ENCODE data around the gene SDHB. TPM values are rescaled to one million over a fixed set of nuclear protein-coding genes. Genes with fewer than 3 reads are reported as not detected.

SDHB gene
- total and polyA plus RNA-seq, 9 donors: 83.6 to 118 (median 93.5) TPM

DNA sequence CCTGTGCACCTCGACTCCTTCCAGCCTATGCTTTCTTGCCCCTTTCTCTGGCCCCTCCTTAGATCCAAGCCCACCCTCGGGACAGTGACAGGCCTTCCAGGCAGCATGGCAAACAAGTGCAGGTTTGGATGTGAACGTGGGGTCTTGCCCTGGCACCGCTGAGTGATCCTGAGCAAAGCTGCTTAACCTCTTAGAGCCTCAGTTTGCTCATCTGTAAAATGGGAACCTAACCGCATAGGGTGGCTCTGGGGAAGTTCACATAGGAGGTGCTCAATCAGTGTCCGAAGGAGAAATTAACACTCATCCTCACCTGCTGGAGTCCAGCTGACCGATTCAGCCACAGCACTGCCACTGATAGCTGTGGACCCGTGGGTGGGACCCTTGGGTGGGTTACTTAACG is 80.6 kb downstream of the SDHB start:
- Histone ChIP-seq H3K27ac (ENCODE audit: low read length) (no peak overlapping the region), H3K36me3 (ENCODE audit: control insufficient read depth, insufficient read depth, low read length) (peaks cover 19% of the 10 kb centered on the region), H3K9me3 (replicated peaks; ENCODE audit: control insufficient read depth, low read depth, low read length) (no peaks in the 10 kb centered on the region), H3K4me3 (ENCODE audit: low read length) (no peak overlapping the region), H3K27me3 (ENCODE audit: control insufficient read depth, insufficient read depth, low read length) (no peaks in the 10 kb centered on the region), H3K4me1 (ENCODE audit: control insufficient read depth, insufficient read depth, low read length) (peaks cover 58% of the 10 kb centered on the region)
- no peak for DNase-seq
- WGBS (ENCODE audit: insufficient coverage): 58% methylated on average over 5 of the region's 9 CpGs

DNA sequence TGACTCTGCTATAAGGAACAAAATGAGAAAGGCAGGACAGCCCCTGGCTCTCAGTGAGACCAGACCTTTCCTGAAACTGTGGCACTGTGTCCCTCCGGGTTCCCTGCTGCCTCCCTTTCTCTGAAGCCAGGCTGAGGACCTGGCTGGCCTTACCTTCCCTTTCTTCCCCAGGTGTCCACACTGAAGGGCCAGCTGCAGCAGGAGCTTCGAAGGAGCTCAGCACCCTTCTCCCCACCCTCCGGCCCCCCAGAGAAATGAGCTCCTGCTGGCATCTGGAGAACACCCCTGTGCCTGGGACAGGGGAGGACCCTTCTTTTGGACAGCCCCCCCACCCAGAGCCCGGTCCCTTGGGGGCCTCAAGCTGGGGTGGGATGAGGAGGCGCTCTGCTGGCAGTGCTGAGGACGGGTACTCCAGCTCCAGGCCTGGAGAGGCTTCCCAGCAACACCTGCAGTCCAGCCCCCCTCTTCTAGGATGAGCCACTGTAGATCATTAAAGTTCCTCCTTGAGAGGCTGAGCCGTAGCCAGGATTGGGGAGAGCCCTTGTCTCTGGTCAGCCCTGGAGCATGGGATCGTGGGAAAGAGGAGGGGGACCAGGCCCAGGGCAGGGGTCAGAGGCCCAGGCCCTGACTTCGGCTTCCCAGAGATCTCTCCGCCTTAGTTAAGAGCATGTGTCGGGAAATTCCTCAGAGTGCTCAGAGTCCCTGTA is 81.5 kb downstream of the SDHB start:
- no peaks in the 10 kb centered on the region for H3K9me3 ChIP-seq (replicated peaks; ENCODE audit: control insufficient read depth, low read depth, low read length)
- DNase-seq: no peak
- peaks cover 61% of the 10 kb centered on the region for H3K4me1 ChIP-seq (ENCODE audit: control insufficient read depth, insufficient read depth, low read length)
- H3K4me3 ChIP-seq (ENCODE audit: low read length): no peak overlapping the region
- H3K36me3 ChIP-seq (ENCODE audit: control insufficient read depth, insufficient read depth, low read length): peaks cover 26% of the 10 kb centered on the region
- no peak overlapping the region for H3K27ac ChIP-seq (ENCODE audit: low read length)
- WGBS (ENCODE audit: insufficient coverage): 38% methylated on average over 4 of the region's 11 CpGs
- H3K27me3 ChIP-seq (ENCODE audit: control insufficient read depth, insufficient read depth, low read length): no peaks in the 10 kb centered on the region

DNA sequence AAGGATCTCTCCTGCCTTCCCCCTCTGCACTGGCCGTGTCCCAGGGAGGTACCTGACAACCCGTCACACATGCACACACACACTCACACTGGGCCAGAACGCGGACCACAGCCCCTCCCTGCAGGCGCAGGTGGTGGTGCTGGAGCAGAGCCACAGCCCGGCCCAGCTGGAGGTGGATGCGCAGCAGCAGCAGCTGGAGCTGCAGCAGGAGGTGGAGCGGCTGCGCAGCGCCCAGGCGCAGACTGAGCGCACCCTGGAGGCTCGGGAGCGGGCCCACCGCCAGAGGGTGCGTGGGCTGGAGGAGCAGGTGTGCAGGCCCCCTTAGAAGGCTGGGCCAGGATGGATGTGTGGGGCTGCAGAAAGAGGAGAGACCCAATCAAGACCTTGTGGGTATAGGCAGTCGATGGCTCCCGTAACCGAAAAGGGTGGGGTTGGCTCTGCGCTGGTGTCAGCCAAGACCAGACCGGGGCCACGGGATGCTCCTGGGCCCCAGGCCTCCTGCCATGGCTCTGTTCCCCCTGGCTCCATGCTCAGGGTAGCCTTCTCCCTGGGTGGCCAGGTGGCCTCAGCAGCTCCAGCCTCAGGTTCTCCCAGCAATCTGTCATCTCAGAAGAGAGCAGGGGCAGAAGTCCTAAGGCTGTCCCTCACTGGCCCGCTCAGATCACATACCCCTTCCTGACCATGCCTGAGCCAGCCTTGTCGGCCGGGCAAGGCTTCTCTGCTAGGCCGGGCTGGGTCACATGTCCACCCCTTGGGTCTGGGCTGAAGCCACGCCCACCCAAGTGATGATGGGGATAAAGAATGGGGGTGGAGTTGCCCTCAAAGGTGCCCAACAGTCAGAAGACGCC is 82.3 kb downstream of the SDHB start:
- DNase-seq: peak; percentile 66
- Histone ChIP-seq H3K4me1 (ENCODE audit: control insufficient read depth, insufficient read depth, low read length) (peaks cover 61% of the 10 kb centered on the region), H3K4me3 (ENCODE audit: low read length) (no peak overlapping the region), H3K27me3 (ENCODE audit: control insufficient read depth, insufficient read depth, low read length) (no peaks in the 10 kb centered on the region), H3K27ac (ENCODE audit: low read length) (no peak overlapping the region), H3K36me3 (ENCODE audit: control insufficient read depth, insufficient read depth, low read length) (peaks cover 26% of the 10 kb centered on the region), H3K9me3 (replicated peaks; ENCODE audit: control insufficient read depth, low read depth, low read length) (no peaks in the 10 kb centered on the region)
- WGBS (ENCODE audit: insufficient coverage): 32% methylated on average over 27 of the region's 28 CpGs

DNA sequence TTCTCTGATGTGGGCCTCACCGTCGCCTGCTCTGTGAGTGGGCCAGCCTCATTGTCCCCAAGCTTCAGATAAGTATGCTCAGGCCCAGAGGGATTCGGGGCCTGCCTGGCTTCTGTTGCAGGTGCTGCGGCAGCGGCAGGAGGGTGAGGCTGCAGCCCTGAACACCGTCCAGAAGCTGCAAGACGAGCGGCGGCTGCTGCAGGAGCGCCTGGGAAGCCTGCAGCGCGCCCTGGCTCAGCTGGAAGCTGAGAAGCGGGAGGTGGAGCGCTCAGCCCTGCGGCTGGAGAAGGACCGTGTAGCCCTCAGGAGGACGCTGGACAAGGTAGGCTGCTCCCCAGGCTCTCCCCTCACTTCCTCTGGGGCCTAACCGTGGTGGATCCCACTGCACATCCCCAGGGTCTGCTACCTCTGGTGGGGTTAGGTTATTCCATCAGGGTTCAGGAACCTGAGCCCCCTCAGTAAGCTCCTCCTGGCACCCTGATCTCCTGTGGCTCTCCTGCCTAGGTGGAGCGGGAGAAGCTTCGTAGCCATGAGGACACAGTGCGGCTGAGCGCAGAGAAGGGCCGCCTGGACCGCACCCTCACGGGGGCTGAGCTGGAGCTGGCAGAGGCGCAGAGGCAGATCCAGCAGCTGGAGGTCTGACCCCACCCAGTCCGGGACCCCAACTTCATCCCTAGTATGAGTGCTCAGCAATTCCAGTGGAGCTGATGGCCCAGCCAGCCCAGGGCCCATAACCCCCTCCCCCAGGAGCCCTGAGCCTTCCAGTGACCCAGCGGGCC is 83.5 kb downstream of the SDHB start:
- H3K4me1 ChIP-seq (ENCODE audit: control insufficient read depth, insufficient read depth, low read length): peaks cover 51% of the 10 kb centered on the region
- no peak overlapping the region for H3K27ac ChIP-seq (ENCODE audit: low read length)
- H3K36me3 ChIP-seq (ENCODE audit: control insufficient read depth, insufficient read depth, low read length): peaks cover 34% of the 10 kb centered on the region
- no peak for DNase-seq
- no peaks in the 10 kb centered on the region for H3K27me3 ChIP-seq (ENCODE audit: control insufficient read depth, insufficient read depth, low read length)
- H3K9me3 ChIP-seq (replicated peaks; ENCODE audit: control insufficient read depth, low read depth, low read length): no peaks in the 10 kb centered on the region
- no peak overlapping the region for H3K4me3 ChIP-seq (ENCODE audit: low read length)
- 56% methylated on average over 22 of the region's 28 CpGs for WGBS (ENCODE audit: insufficient coverage)

DNA sequence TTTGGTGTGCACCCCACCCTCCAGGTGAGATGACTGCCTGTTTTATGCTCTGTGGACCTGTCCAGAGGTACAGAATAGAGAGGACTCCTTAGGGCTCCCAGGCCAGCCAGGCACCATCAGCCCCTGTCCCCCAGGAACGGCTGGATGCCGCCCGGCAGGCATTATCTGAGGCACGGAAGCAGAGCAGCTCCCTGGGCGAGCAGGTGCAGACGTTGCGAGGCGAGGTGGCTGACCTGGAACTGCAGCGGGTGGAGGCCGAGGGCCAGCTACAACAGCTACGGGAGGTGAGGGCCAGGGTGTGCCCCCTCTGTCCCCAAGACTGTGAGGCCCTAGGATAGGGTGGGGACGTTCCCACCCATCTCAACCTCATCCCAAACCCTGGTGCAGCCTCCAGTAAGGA is 84.2 kb downstream of the SDHB start:
- Histone ChIP-seq H3K4me1 (ENCODE audit: control insufficient read depth, insufficient read depth, low read length) (peaks cover 50% of the 10 kb centered on the region), H3K27me3 (ENCODE audit: control insufficient read depth, insufficient read depth, low read length) (no peaks in the 10 kb centered on the region), H3K4me3 (ENCODE audit: low read length) (no peak overlapping the region), H3K27ac (ENCODE audit: low read length) (no peak overlapping the region), H3K9me3 (replicated peaks; ENCODE audit: control insufficient read depth, low read depth, low read length) (no peaks in the 10 kb centered on the region), H3K36me3 (ENCODE audit: control insufficient read depth, insufficient read depth, low read length) (peaks cover 30% of the 10 kb centered on the region)
- 76% methylated on average over 8 of the region's 12 CpGs for WGBS (ENCODE audit: insufficient coverage)
- no peak for DNase-seq

DNA sequence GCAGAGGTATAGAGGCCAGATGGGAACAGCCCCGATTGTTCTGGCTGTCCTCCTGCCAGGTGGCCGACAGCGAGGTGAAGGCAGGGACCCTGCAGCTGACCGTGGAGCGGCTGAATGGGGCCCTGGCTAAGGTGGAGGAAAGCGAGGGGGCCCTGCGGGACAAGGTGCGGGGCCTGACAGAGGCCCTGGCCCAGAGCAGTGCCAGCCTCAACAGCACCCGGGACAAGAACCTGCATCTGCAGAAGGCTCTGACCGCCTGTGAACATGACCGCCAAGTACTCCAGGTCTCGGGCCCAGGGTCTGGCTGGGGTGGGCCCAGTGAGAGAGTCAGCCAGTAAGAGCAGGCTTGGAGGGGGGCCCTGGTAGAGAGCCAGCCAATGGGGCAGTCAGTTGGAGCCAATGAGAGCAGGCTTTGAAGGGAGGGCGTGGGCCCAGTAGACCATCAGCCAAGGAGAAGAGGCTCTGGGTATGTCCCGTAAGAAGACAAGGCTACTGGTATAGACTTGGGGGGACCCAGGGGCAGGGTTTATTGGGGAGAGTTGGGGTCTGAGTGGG is 84.7 kb downstream of the SDHB start:
- Histone ChIP-seq H3K4me3 (ENCODE audit: low read length) (no peak overlapping the region), H3K27ac (ENCODE audit: low read length) (no peak overlapping the region), H3K27me3 (ENCODE audit: control insufficient read depth, insufficient read depth, low read length) (no peaks in the 10 kb centered on the region), H3K4me1 (ENCODE audit: control insufficient read depth, insufficient read depth, low read length) (peaks cover 50% of the 10 kb centered on the region), H3K36me3 (ENCODE audit: control insufficient read depth, insufficient read depth, low read length) (peaks cover 30% of the 10 kb centered on the region), H3K9me3 (replicated peaks; ENCODE audit: control insufficient read depth, low read depth, low read length) (no peaks in the 10 kb centered on the region)
- WGBS (ENCODE audit: insufficient coverage): 64% methylated on average over 14 of the region's 14 CpGs
- peak; percentile 57 for DNase-seq

Other genes starting within 250 kb of the SDHB start
- 2,384 TPM for gene RNU1-2, start 158.1 kb downstream of the SDHB start, total RNA-seq
- gene RNU1-2, start 158.1 kb downstream of the SDHB start, polyA plus RNA-seq (ENCODE audit: insufficient read depth in 1 of 8, insufficient read length in 8 of 8, low replicate concordance in 1 of 8): not detected
- gene CROCC, start 132.1 kb downstream of the SDHB start, total RNA-seq: 15.2 TPM
- gene CROCC, start 132.1 kb downstream of the SDHB start, polyA plus RNA-seq (ENCODE audit: insufficient read depth in 1 of 8, insufficient read length in 8 of 8, low replicate concordance in 1 of 8): 10 to 100 TPM; 22.1 to 33.1 (median 26.7) TPM
- 89.3 TPM for gene MFAP2, start 73.4 kb downstream of the SDHB start, total RNA-seq
- 100 to 1,000 TPM in 6 of 8 donors, 10 to 100 TPM in 2; 50.1 to 150 (median 113) TPM for gene MFAP2, start 73.4 kb downstream of the SDHB start, polyA plus RNA-seq (ENCODE audit: insufficient read depth in 1 of 8, insufficient read length in 8 of 8, low replicate concordance in 1 of 8)
- 8.8 TPM for gene ATP13A2, start 42.1 kb downstream of the SDHB start, total RNA-seq
- 10 to 100 TPM; 19.2 to 25.0 (median 21.7) TPM for gene ATP13A2, start 42.1 kb downstream of the SDHB start, polyA plus RNA-seq (ENCODE audit: insufficient read depth in 1 of 8, insufficient read length in 8 of 8, low replicate concordance in 1 of 8)
- 37.2 TPM for gene PADI2, start 65.4 kb upstream of the SDHB start, total RNA-seq
- 10 to 100 TPM; 46.7 to 81.7 (median 69.7) TPM for gene PADI2, start 65.4 kb upstream of the SDHB start, polyA plus RNA-seq (ENCODE audit: insufficient read depth in 1 of 8, insufficient read length in 8 of 8, low replicate concordance in 1 of 8)
- gene PADI1, start 151.1 kb upstream of the SDHB start, total RNA-seq: 0.13 TPM
- gene PADI1, start 151.1 kb upstream of the SDHB start, polyA plus RNA-seq (ENCODE audit: insufficient read depth in 1 of 8, insufficient read length in 8 of 8, low replicate concordance in 1 of 8): under 1 TPM; 0.13 to 0.91 (median 0.34) TPM
- not detected for gene PADI3, start 195.1 kb upstream of the SDHB start, total RNA-seq
- under 1 TPM in 1 of 8 donors, not detected in 7; 0.05 TPM for gene PADI3, start 195.1 kb upstream of the SDHB start, polyA plus RNA-seq (ENCODE audit: insufficient read depth in 1 of 8, insufficient read length in 8 of 8, low replicate concordance in 1 of 8)

Measured in muscle of leg (tissue), 11 donors.